ENCODE results near the gene GARIN5A.

GARIN5A gene

DNA sequence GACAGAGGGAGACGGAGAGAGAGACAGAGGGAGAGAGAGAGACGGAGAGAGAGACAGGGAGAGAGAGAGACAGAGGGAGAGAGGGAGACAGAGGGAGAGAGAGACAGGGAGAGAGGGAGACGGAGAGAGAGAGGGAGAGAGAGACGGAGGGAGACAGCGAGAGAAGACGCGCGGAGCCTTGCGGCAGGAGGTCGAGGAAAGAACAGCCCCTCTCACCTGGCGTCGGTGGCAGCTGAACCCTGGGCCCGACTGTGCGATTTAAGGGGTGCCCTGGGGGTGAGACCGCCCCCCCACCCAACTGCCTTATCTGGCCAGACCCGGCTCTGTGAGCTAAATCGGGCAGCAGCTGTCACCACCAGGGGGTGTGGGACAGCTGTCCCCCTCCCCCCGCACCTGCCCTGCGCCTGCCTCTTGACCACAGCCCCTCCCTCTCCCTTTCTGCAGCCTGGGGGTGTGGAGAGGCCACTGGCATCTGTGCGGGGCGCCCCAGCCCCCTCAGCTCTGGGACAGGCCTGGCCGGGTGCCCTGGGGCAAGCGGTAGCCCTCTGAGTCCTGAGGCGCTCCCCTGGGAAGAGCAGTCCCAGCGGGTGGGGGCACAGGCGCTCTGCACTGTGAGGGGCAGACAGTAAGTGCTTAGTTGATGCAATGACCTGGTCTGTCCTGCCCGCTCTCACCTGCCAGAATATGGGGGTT is 23.6 kb upstream of the GARIN5A start:
- TF ChIP-seq, protein P1, sequence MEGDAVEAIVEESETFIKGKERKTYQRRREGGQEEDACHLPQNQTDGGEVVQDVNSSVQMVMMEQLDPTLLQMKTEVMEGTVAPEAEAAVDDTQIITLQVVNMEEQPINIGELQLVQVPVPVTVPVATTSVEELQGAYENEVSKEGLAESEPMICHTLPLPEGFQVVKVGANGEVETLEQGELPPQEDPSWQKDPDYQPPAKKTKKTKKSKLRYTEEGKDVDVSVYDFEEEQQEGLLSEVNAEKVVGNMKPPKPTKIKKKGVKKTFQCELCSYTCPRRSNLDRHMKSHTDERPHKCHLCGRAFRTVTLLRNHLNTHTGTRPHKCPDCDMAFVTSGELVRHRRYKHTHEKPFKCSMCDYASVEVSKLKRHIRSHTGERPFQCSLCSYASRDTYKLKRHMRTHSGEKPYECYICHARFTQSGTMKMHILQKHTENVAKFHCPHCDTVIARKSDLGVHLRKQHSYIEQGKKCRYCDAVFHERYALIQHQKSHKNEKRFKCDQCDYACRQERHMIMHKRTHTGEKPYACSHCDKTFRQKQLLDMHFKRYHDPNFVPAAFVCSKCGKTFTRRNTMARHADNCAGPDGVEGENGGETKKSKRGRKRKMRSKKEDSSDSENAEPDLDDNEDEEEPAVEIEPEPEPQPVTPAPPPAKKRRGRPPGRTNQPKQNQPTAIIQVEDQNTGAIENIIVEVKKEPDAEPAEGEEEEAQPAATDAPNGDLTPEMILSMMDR (conservative IDR thresholded peaks at IDR 0.05; ENCODE audit: low read length): no peak
- H3K4me3 ChIP-seq (ENCODE audit: low read length): no peak overlapping the region
- no peak for DNase-seq (ENCODE audit: low read depth)

DNA sequence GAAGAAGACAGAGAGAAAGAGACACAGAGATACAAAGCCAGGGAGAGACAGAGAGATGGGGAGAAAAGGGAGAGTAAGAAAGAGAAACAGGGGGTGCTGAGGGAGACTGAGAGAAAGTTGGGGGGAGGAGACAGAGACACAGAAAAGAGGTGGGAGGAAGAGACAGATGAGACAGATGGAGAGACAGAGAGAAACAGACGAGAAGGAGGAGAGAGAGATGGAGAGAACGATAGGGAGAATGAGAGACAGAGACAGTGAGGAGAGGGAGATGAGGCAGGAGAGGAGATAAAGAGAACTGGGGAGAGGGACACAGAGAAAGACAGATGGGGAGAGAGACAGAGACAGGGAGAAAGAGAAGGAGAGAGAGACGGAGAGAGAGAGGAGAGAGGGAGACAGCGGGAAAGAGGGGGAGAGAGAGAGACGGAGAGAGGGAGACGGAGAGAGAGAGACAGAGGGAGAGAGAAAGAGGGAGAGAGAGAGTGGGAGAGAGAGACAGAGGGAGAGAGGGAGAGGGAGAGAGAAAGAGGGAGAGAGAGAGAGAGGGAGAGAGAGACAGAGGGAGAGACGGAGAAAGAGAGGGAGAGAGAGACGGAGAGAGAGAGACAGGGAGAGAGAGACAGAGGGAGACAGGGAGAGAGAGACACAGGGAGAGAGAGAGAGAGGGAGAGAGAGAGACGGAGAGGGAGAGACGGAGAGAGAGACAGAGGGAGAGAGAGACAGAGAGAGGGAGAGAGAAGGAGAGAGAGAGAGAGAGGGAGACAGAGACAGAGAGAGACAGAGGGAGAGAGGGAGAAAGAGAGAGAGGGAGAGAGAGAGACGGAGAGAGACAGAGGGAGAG is 21.8 kb upstream of the GARIN5A start:
- TF ChIP-seq, protein P1 (conservative IDR thresholded peaks at IDR 0.05; ENCODE audit: low read length): no peak
- H3K4me3 ChIP-seq (ENCODE audit: low read length): no peak overlapping the region
- DNase-seq (ENCODE audit: low read depth): no peak

DNA sequence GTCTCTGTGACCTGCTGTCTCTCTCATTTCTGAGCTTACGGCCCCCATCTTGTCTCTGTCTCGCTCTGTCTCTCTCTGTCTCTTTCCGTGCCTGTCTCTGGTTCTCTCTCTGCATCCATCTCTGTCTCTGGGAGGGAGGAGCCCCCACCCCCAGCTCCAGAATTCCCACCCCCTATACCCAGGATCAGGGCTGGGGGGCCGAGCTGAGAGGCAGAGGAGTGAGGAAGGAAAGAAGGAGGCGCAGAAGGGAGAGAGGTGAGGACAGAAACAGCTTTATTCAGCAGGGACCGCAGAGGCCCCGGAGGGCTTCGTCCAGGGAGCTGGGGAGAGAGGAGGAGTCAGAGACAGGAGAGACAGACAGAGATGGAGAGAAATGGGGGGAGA is 20.4 kb upstream of the GARIN5A start:
- no peak for DNase-seq (ENCODE audit: low read depth)
- TF ChIP-seq, protein P1 (conservative IDR thresholded peaks at IDR 0.05; ENCODE audit: low read length): no peak
- H3K4me3 ChIP-seq (ENCODE audit: low read length): no peak overlapping the region

DNA sequence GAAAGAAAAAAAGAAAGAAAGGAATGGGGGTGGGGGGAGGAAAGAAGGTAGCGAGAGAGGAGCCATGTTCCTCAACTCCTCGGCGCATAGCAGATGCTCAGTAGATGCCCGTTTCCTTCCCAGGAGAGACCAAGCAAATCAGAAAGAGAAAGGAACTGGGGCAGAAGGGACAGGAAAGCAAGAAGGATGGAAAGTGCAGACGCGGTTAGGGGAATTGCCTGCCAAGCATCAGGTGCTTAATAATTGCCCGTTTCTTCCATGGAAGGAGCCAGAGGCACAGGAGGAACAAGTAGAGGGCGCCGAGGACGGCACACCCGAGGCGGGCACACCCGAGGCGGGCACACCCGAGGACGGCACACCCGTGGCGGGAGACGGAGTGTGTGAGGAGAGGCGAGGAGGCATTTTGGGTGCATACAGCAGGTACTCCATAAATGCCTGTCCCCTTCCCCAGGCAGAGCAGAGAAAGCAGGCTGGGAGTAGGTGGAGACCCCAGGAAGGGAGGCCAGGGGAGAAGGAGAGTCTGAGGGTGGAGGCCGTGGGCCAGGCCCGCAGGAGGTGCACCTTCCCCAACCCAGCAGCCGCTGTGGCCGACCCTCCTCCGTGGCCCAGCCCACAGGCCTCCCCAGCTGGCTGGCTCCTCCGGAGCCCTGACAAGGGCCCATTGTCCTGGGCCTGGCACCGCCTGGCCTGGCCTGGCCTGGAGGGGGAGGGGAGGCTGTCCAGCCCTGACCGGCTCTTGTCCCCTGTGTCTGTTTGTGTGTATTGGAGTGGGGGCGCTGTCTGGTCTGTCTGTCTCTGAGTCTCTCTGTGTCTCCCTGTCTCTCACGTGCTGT is 19.8 kb upstream of the GARIN5A start:
- TF ChIP-seq, protein P1 (conservative IDR thresholded peaks at IDR 0.05; ENCODE audit: low read length): no peak
- no peak for DNase-seq (ENCODE audit: low read depth)
- H3K4me3 ChIP-seq (ENCODE audit: low read length): no peak overlapping the region

DNA sequence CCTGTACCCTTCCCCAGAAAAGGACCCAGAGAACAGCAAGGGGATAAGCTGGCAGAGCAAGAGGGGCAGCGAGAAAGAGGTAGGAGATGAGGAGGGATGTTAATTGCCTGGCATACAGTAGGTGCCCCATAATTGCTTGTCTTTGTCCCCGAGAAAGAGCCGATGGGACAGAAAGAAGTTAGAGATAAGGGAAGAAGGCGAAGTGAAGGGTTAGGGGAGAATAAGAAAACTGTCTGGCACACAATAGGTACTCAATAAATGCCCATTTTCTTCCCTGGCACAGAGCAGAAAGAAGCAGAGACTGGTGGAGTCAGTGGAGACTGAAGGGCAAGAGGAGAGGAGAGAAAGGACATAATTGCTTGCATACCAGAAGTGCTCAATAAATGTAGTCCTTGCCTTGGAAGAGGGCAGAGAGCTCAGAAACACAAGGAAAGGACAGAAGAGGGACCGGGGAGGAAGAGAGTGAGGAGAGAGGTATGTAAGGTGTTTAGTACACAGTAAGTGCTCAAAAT is 18.4 kb upstream of the GARIN5A start:
- no peak for DNase-seq (ENCODE audit: low read depth)
- TF ChIP-seq, protein P1 (conservative IDR thresholded peaks at IDR 0.05; ENCODE audit: low read length): no peak
- H3K4me3 ChIP-seq (ENCODE audit: low read length): no peak overlapping the region

DNA sequence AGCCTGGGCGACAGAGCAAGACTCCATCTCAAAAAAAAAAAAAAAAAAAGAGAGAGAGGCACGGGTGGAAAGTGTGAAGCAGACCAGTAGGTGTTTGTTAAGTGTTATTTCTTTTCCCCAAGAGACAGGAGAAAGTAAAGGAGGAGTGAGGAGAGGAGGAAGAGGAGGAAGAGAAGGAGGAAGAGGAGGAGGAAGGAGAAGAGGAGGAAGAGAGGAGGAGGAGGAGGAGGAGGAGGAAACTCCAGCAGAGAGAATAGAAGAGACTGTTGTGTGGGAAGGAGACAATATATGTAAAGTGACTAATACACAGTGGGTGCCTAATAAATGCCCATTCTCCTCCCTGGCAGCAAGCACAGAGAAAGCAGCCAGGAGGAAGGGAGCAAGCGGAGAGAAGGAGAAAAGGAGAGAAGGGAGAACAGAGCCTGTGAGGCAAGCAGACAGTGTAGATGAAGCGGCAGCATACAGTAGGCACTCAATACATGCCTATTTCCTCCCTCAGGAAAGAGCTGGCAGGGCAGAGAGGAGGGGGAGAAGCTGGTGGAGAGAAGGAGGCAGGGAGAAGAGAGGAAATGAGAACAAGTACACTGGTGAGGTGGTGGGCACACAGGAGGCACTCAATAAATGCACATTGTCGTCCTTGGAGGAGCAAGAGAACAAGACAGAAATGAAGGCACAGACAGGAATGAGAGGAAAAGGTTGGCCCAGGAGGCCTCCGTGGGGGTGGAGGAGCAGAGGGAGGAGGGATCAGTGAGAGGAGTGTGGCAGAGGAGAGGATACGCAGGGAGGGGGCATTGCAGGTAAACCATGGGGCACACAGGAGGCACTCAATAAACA is 17.8 kb upstream of the GARIN5A start:
- TF ChIP-seq, protein P1 (conservative IDR thresholded peaks at IDR 0.05; ENCODE audit: low read length): no peak
- DNase-seq (ENCODE audit: low read depth): no peak
- H3K4me3 ChIP-seq (ENCODE audit: low read length): no peak overlapping the region
